ENCODE results near the gene MTMR11. TPM values are rescaled to one million over a fixed set of nuclear protein-coding genes. Genes with fewer than 3 reads are reported as not detected.

Gene MTMR11
- total and polyA plus RNA-seq, 2 donors (not counting 1 experiment from before 2014, with no cell fraction given) = 14.0 to 17.5 TPM

DNA sequence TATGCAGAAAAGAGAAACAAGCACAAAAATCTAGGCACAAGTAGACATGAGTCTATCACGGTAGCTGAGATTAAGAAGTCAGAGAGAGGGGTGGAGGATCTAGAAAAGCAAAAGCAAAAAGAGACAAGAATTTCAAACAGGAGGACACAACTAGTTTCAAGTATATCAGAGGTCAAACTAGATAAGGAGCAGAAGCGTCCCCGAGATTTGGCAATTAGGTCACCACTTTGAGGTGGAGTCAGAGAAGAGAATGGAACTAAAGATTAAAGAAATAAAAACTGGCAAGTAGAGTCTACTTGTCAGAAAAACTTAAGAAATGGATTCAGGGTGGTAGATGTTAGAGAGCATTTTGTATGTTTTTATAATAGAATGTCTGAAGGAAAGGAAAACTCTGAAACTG is 11.3 kb downstream of the MTMR11 start:
- Histone ChIP-seq H3K27ac (ENCODE audit: insufficient read depth, low read length) (no peak overlapping the region), H3K79me2 (ENCODE audit: control insufficient read depth, insufficient read depth, low read length) (peaks cover 28% of the 10 kb centered on the region), H2AFZ (ENCODE audit: low read length) (no peak overlapping the region), H3K4me3 (replicated peaks in 1 of 4; ENCODE audit: control extremely low read depth in 1 of 4, insufficient read depth in 1 of 4, low read depth in 3 of 4, low read length in 4 of 4) (no peak overlapping the region), H3K9me3 (ENCODE audit: control insufficient read depth, insufficient read depth, low read depth, low read length) (no peaks in the 10 kb centered on the region), H3K27me3 (ENCODE audit: control insufficient read depth, insufficient read depth, low read length) (no peaks in the 10 kb centered on the region), H3K9ac (ENCODE audit: insufficient read depth, low read length) (no peak overlapping the region), H4K20me1 (ENCODE audit: control insufficient read depth, extremely low read depth, insufficient read depth, low read length) (no peaks in the 10 kb centered on the region), H3K36me3 (ENCODE audit: control insufficient read depth, insufficient read depth, low read length) (peaks cover 22% of the 10 kb centered on the region), H3K4me1 (ENCODE audit: control insufficient read depth, extremely low read depth, insufficient read depth, low read length) (peaks cover 10% of the 10 kb centered on the region), H3K4me2 (ENCODE audit: extremely low read depth, insufficient read depth, low read length) (no peak overlapping the region)
- no peak for DNase-seq (ENCODE audit: low read depth in 2 of 2)
- TF ChIP-seq, protein P1, sequence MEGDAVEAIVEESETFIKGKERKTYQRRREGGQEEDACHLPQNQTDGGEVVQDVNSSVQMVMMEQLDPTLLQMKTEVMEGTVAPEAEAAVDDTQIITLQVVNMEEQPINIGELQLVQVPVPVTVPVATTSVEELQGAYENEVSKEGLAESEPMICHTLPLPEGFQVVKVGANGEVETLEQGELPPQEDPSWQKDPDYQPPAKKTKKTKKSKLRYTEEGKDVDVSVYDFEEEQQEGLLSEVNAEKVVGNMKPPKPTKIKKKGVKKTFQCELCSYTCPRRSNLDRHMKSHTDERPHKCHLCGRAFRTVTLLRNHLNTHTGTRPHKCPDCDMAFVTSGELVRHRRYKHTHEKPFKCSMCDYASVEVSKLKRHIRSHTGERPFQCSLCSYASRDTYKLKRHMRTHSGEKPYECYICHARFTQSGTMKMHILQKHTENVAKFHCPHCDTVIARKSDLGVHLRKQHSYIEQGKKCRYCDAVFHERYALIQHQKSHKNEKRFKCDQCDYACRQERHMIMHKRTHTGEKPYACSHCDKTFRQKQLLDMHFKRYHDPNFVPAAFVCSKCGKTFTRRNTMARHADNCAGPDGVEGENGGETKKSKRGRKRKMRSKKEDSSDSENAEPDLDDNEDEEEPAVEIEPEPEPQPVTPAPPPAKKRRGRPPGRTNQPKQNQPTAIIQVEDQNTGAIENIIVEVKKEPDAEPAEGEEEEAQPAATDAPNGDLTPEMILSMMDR (conservative IDR thresholded peaks at IDR 0.05 in 1 of 2, IDR thresholded peaks at IDR 0.05 in 1 of 2; ENCODE audit: low read depth in 1 of 2, low read length in 2 of 2) = no peak
- no peak for TF ChIP-seq EZH2 (IDR thresholded peaks at IDR 0.05; ENCODE audit: low read length, missing control alignments)

DNA sequence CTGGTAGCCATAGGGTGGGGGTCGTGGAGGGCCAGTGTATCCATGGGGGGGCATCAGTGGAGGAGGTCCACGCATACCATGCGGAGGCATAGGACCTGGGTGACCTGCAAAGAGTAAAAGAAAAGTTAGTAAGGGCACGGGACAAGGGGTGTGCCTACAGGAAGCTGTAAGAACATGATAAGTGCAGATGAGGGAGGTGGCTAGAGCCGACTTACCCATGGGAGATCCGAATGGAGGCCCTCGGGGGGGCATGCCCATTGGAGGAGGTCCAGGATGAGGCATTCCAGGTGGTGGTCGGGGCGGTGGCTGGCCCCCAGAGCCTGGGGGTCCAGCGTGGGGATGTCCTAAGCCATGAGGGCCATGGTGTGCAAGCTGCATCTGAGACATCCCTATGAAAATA is 13.1 kb downstream of the MTMR11 start:
- H2AFZ ChIP-seq (ENCODE audit: low read length) = no peak overlapping the region
- H3K4me3 ChIP-seq (replicated peaks in 1 of 4; ENCODE audit: control extremely low read depth in 1 of 4, insufficient read depth in 1 of 4, low read depth in 3 of 4, low read length in 4 of 4) = no peak overlapping the region
- H3K36me3 ChIP-seq (ENCODE audit: control insufficient read depth, insufficient read depth, low read length) = peaks cover 18% of the 10 kb centered on the region
- no peaks in the 10 kb centered on the region for H3K27me3 ChIP-seq (ENCODE audit: control insufficient read depth, insufficient read depth, low read length)
- no peak for DNase-seq (ENCODE audit: low read depth in 2 of 2)
- no peaks in the 10 kb centered on the region for H3K9me3 ChIP-seq (ENCODE audit: control insufficient read depth, insufficient read depth, low read depth, low read length)
- TF ChIP-seq, protein P1 (conservative IDR thresholded peaks at IDR 0.05 in 1 of 2, IDR thresholded peaks at IDR 0.05 in 1 of 2; ENCODE audit: low read depth in 1 of 2, low read length in 2 of 2) = no peak
- TF ChIP-seq EZH2 (IDR thresholded peaks at IDR 0.05; ENCODE audit: low read length, missing control alignments) = no peak
- H3K27ac ChIP-seq (ENCODE audit: insufficient read depth, low read length) = no peak overlapping the region
- no peak overlapping the region for H3K4me2 ChIP-seq (ENCODE audit: extremely low read depth, insufficient read depth, low read length)
- peaks cover 10% of the 10 kb centered on the region for H3K4me1 ChIP-seq (ENCODE audit: control insufficient read depth, extremely low read depth, insufficient read depth, low read length)
- H3K9ac ChIP-seq (ENCODE audit: insufficient read depth, low read length) = no peak overlapping the region
- H4K20me1 ChIP-seq (ENCODE audit: control insufficient read depth, extremely low read depth, insufficient read depth, low read length) = no peaks in the 10 kb centered on the region
- peaks cover 28% of the 10 kb centered on the region for H3K79me2 ChIP-seq (ENCODE audit: control insufficient read depth, insufficient read depth, low read length)

DNA sequence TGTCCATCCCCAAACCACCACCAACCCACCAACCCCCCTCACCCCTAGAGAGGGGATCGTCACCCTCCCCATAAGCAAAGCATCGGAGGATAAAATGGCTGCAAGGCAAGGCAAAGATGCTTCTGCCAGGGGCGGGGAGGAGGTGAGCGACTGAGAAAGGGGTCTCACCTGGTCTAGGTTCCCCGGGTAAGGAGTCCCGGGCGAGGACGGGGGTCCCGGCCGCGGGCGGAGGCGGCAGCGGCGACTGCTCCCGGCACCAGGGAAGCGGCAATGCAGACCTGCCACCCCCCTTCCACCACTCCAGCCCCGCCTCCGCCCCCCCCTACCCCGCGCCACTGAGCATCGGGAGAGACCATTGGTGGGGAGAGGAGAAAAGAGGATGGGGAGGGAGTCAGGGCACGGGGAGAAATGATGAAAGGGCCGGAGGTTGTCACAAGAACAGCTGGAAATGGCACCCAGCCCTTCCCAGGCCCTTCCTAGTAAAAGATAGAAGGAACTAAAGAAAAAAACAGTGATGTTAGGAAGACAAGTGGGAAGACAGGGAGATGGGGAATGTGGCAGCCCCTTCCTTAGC is 19.0 kb downstream of the MTMR11 start, which contains the start of gene SV2A:
Gene SV2A (minus strand): TSS at position 274 of the 574 bp plus-strand sequence. CDS start 4,004 bp downstream, outside the sequence.
- peak within 1 kb of the TSS; percentile 48 for H3K9ac ChIP-seq (ENCODE audit: insufficient read depth, low read length)
- H3K9me3 ChIP-seq (ENCODE audit: control insufficient read depth, insufficient read depth, low read depth, low read length) = no peaks in the 10 kb centered on the region
- H3K27me3 ChIP-seq (ENCODE audit: control insufficient read depth, insufficient read depth, low read length) = no peaks in the 10 kb centered on the region
- H3K36me3 ChIP-seq (ENCODE audit: control insufficient read depth, insufficient read depth, low read length) = peaks cover 2% of the 10 kb centered on the region
- TF ChIP-seq, protein P1 (conservative IDR thresholded peaks at IDR 0.05 in 1 of 2, IDR thresholded peaks at IDR 0.05 in 1 of 2; ENCODE audit: low read depth in 1 of 2, low read length in 2 of 2) = no peak
- no peak for TF ChIP-seq EZH2 (IDR thresholded peaks at IDR 0.05; ENCODE audit: low read length, missing control alignments)
- peak; percentile 62 to 77 for DNase-seq (ENCODE audit: low read depth in 2 of 2)
- peak within 1 kb of the TSS; percentile 81 for H3K4me2 ChIP-seq (ENCODE audit: extremely low read depth, insufficient read depth, low read length)
- peaks cover 4% of the 10 kb centered on the region for H3K4me1 ChIP-seq (ENCODE audit: control insufficient read depth, extremely low read depth, insufficient read depth, low read length)
- H3K27ac ChIP-seq (ENCODE audit: insufficient read depth, low read length) = no peak within 1 kb of the TSS
- H4K20me1 ChIP-seq (ENCODE audit: control insufficient read depth, extremely low read depth, insufficient read depth, low read length) = no peaks in the 10 kb centered on the region
- H2AFZ ChIP-seq (ENCODE audit: low read length) = peak within 1 kb of the TSS; percentile 81
- peak within 1 kb of the TSS; percentile 73 to 87 (median 82) for H3K4me3 ChIP-seq (replicated peaks in 1 of 4; ENCODE audit: control extremely low read depth in 1 of 4, insufficient read depth in 1 of 4, low read depth in 3 of 4, low read length in 4 of 4)
- no peaks in the 10 kb centered on the region for H3K79me2 ChIP-seq (ENCODE audit: control insufficient read depth, insufficient read depth, low read length)
